Epithelial cell of proximal tubule (primary cell): ENCODE measurements around the gene RAPGEF4. TPM values are rescaled to one million over a fixed set of nuclear protein-coding genes. Genes with fewer than 3 reads are reported as not detected.

ENCODE experiments used
- DNase-seq: peaks from one replicate; pipeline ENCODE4 v3.0.0-alpha.2; 2011; ENCODE audit warnings: low read depth
- H3K4me3 ChIP-seq: 2 replicates; pipeline ENCODE4 v1.5.1; 2011; ENCODE audit warnings: low read depth, mild to moderate bottlenecking, low read length
- CTCF ChIP-seq: conservative IDR thresholded peaks from 2 replicates; pipeline ENCODE4 v1.5.1; 2012; ENCODE audit warnings: low read depth, mild to moderate bottlenecking, low read length
- total RNA-seq: library from RNA; depleted of rRNA; stranded (reverse); fragments of >200 nt; gene quantifications from 2 replicates; pipeline ENCODE4 v1.2.3, GENCODE V29; 2015

RAPGEF4 gene
- total RNA-seq, 1 donor from 2014 or later: 0.81 TPM

GRCh38 chr2:172998547-172999272, 263.1 kb downstream of the RAPGEF4 start:
- no peak overlapping the region for H3K4me3 ChIP-seq
- DNase-seq: no peak
- TF ChIP-seq CTCF: no peak

- no peak for TF ChIP-seq CTCF
- no peak overlapping the region for H3K4me3 ChIP-seq
- DNase-seq: no peak
Observed at GRCh38 chr2:172999641-173000386, 264.2 kb downstream of the RAPGEF4 start.

GRCh38 chr2:173001664-173002604, 266.3 kb downstream of the RAPGEF4 start:
- no peak for DNase-seq
- no peak for TF ChIP-seq CTCF
- no peak overlapping the region for H3K4me3 ChIP-seq

GRCh38 chr2:173002751-173003541, 267.3 kb downstream of the RAPGEF4 start:
- no peak for DNase-seq
- H3K4me3 ChIP-seq: no peak overlapping the region
- no peak for TF ChIP-seq CTCF

- no peak for DNase-seq
- no peak overlapping the region for H3K4me3 ChIP-seq
- TF ChIP-seq CTCF: no peak
Observed at GRCh38 chr2:173008786-173009185, 273.1 kb downstream of the RAPGEF4 start.

- no peak overlapping the region for H3K4me3 ChIP-seq
- no peak for DNase-seq
- no peak for TF ChIP-seq CTCF
Observed at GRCh38 chr2:173010233-173010632, 274.6 kb downstream of the RAPGEF4 start.
